LNCaP clone FGC (cell line): ENCODE data around the gene B3GNT2.
"Not testable (repeated sequence)": the region's sequence is repeated elsewhere in the genome, so short reads cannot be mapped to it uniquely, and the experiment has no call there.

Source experiments
- DNase-seq: peaks from one replicate; pipeline ENCODE4 v3.0.0-alpha.2; 2011; ENCODE audit warnings: low read depth
- H3K4me3 ChIP-seq: 2 replicates; pipeline ENCODE4 v1.5.1; 2011; ENCODE audit warnings: mild to moderate bottlenecking, low read depth, low read length, control low read depth
- TF ChIP-seq, protein P1 (sequence below): IDR thresholded peaks from 2 replicates; pipeline ENCODE4 v1.5.1; 2012; ENCODE audit warnings: mild to moderate bottlenecking; ENCODE audit not compliant: control insufficient read depth, insufficient read depth; ENCODE audit errors: extremely low read depth

Gene B3GNT2

DNA sequence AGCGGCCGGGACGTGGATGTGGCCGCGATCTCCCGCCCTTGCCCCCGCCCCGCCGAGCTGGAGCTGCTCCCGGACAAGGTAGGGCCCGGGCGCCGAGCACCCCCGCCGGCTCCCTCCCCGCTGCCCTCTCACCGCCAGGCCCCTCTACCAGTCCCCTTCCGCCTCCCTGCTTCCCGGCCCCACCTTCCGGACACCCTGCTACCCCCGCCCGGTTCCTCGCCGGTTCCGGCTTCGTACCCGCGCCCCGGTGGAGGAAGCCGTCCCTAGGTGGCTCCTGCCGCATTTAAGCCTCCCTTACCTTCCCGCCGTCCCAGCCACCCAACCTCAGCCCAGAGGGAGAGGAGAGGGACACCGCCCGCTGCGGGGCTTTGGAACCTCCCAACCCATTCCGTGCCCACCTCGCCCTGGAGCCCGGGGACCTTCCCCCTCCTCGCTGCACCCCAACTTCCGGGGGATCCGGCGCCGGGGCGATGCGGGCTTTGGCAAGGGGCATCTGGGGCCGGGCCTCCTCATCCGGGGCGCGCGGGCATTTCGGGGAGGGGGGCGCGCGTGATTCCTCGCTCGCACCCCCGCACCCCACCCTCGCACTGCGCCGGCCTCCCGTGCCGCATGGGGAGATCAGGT, 475 bp downstream of the B3GNT2 start:
- DNase-seq, result no peak
- TF ChIP-seq, protein P1, sequence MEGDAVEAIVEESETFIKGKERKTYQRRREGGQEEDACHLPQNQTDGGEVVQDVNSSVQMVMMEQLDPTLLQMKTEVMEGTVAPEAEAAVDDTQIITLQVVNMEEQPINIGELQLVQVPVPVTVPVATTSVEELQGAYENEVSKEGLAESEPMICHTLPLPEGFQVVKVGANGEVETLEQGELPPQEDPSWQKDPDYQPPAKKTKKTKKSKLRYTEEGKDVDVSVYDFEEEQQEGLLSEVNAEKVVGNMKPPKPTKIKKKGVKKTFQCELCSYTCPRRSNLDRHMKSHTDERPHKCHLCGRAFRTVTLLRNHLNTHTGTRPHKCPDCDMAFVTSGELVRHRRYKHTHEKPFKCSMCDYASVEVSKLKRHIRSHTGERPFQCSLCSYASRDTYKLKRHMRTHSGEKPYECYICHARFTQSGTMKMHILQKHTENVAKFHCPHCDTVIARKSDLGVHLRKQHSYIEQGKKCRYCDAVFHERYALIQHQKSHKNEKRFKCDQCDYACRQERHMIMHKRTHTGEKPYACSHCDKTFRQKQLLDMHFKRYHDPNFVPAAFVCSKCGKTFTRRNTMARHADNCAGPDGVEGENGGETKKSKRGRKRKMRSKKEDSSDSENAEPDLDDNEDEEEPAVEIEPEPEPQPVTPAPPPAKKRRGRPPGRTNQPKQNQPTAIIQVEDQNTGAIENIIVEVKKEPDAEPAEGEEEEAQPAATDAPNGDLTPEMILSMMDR, result peak; percentile 22; the same call in 1 of the 2 replicates
- H3K4me3 ChIP-seq, result peak overlapping the region; percentile 74

DNA sequence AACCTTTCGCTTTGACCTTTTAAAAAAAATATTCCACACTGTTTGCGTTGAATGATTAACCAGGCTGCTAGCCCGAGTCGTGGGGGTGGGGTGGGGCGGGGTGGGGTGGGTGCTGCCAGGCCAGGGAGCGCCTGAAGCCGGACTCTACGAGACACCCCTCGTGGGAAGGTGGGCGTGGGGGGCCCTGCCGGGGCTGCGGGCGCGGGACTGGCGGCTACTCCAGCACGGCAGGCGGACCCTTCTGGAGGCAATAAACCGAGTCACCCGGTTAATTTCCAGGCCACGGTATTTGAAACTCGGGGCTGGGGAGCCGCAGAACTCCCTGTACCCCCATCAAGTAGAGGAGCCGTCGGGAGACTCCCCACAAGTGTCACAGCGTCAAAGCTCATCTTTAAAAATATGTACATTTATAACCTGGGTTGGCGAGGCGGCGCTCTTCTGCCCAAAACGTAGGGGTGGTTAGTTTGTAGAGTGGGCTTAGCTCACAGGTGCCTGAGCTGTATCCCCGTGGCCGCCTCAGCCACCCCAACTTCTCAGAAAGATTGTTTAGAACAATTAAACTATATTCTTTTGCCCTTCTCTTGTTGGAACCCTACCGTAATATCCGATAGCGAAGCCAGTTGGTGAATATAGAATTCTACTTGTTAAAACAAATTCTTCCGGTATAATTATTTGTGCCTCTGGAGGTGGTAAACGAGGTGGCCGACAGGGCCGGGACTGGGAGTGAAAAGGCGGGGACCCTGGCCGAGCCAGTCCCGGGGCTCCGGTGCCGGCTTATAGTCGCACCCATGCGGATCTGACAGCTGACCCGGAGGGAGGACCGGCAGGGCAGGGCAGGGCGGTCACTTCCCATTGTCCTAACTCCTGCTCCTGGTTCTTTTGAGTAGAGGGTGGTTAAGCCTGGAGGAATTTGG, 1.4 kb downstream of the B3GNT2 start:
- peak overlapping the region; percentile 74 for H3K4me3 ChIP-seq
- DNase-seq, result no peak
- TF ChIP-seq, protein P1, result no peak

GRCh38 chr2:62197925-62198633, 2.2 kb downstream of the B3GNT2 start:
- TF ChIP-seq, protein P1, result no peak
- H3K4me3 ChIP-seq, result no peak overlapping the region
- no peak for DNase-seq

GRCh38 chr2:62198854-62199253, 2.9 kb downstream of the B3GNT2 start:
- H3K4me3 ChIP-seq, DNase-seq: not testable (repeated sequence)

GRCh38 chr2:62199392-62200125, 3.6 kb downstream of the B3GNT2 start:
- no peak overlapping the region for H3K4me3 ChIP-seq
- TF ChIP-seq, protein P1, result no peak
- no peak for DNase-seq

DNA sequence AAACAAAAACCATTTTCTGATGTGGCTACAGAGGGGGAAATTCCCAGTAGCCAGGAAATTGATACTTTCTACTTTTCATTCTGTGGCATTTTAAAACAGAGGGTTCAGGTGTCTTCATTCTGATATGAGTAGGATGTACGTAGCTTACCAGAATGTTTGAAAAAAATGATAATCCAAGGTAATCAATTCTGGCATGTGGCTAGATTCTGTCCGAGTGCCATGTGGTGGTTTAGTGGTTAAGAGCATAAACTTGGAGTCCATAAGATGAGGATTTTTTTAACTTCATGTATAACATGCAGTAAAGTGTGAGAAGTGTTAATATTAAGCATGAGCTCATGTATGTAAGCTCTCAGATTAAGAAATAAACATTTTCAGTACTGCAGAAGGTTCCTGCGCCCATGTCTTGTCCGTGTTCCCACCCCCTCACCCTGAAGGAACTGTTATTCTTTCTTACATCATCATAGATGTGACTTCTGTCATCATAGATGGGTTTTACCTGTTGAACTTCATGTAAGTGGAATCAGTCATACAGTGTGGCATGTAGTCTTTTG, 4.5 kb downstream of the B3GNT2 start:
- DNase-seq, result no peak
- no peak overlapping the region for H3K4me3 ChIP-seq

More for the DNA sequence above, 4.5 kb downstream of the B3GNT2 start:
- TF ChIP-seq, protein P1, result no peak
